ENCODE results near the gene PRSS35.
"Not testable (repeated sequence)": the region's sequence is repeated elsewhere in the genome, so short reads cannot be mapped to it uniquely, and the experiment has no call there.

Gene PRSS35, protein sequence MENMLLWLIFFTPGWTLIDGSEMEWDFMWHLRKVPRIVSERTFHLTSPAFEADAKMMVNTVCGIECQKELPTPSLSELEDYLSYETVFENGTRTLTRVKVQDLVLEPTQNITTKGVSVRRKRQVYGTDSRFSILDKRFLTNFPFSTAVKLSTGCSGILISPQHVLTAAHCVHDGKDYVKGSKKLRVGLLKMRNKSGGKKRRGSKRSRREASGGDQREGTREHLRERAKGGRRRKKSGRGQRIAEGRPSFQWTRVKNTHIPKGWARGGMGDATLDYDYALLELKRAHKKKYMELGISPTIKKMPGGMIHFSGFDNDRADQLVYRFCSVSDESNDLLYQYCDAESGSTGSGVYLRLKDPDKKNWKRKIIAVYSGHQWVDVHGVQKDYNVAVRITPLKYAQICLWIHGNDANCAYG

DNA sequence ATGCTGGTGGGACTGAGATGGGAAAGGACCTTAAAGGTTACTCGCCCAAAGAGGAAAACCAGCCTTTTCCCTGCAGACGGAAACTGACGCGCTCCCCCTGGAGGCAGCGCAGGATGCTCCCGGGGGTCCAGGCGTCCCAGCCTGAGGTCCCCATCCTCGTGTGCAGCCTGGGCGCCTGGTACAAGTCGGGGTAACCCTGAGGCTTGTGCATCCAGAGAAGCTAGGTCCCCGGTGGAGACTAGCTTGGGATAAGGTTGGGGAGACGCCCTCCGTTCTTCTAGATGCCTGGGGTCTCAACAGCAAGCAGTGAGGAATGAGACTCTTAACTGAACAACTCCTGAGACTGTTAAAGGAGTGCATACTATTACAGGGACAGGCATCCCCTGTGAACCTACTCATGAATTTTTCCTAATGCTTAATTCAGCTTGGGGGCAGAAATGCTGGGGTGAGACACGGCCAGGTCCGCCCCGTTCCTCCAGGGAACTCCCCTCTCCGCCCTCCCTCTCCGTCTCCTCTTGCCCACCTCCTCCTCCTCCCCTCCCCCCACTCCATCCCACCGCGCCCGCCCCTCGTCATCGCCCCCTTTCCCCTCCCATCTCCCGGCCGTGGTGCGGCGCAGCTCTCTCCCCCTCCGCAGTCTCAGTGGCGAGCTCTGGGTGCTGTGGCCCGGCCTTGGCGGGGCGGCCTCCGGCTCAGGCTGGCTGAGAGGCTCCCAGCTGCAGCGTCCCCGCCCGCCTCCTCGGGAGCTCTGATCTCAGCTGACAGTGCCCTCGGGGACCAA is at the start of gene PRSS35:
PRSS35 (plus strand) TSS at position 634 of the 781 bp plus-strand sequence. CDS start 10,908 bp downstream, outside the sequence.
- H3K9me3 Mint-ChIP-seq: no peaks in the 10 kb centered on the region
- H3K27me3 Mint-ChIP-seq: peaks cover 49% of the 10 kb centered on the region
- H3K4me3 Mint-ChIP-seq: peak within 1 kb of the TSS; percentile 20
- H3K27ac Mint-ChIP-seq: no peak within 1 kb of the TSS
- no peaks in the 10 kb centered on the region for H3K4me1 Mint-ChIP-seq (ENCODE audit: low read depth)
- H3K36me3 Mint-ChIP-seq (ENCODE audit: low read depth): no peaks in the 10 kb centered on the region

GRCh38 chr6:83463886-83464285 is 48.4 kb upstream of the PRSS35 start:
- H3K9me3 Mint-ChIP-seq: no peaks in the 10 kb centered on the region
- H3K27me3 Mint-ChIP-seq: peaks cover 2% of the 10 kb centered on the region
- H3K4me3 Mint-ChIP-seq: no peak overlapping the region
- no peaks in the 10 kb centered on the region for H3K36me3 Mint-ChIP-seq (ENCODE audit: low read depth)
- no peak overlapping the region for H3K27ac Mint-ChIP-seq
- H3K4me1 Mint-ChIP-seq (ENCODE audit: low read depth): no peaks in the 10 kb centered on the region

GRCh38 chr6:83464381-83465140 is 47.8 kb upstream of the PRSS35 start:
- Mint-ChIP-seq H3K27me3 (no peaks in the 10 kb centered on the region), H3K36me3 (ENCODE audit: low read depth) (no peaks in the 10 kb centered on the region), H3K9me3 (no peaks in the 10 kb centered on the region), H3K4me1 (ENCODE audit: low read depth) (no peaks in the 10 kb centered on the region), H3K27ac (no peak overlapping the region), H3K4me3 (no peak overlapping the region)

DNA sequence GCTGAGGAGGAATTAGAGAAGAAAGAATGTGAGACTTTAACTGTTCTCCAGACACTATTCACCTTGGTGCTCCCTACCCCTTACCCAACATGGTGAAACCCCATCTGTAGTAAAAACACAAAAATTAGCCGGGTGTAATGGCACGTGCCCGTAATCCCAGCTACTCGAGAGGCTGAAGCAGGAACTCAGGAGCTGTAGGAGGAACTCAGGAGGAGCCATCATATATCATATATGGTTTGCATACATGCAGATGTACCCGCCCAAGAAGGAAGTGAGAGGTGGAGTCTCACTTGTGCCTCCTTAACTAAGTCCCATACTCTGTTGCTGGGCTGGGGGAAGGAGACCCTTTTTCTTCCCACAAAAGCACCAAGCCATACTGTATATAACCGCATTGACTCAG is 46.0 kb upstream of the PRSS35 start:
- Mint-ChIP-seq H3K27me3 (no peaks in the 10 kb centered on the region), H3K27ac (no peak overlapping the region)

GRCh38 chr6:83467620-83468036 is 44.7 kb upstream of the PRSS35 start:
- no peaks in the 10 kb centered on the region for H3K27me3 Mint-ChIP-seq
- H3K4me3 Mint-ChIP-seq: no peak overlapping the region
- H3K27ac Mint-ChIP-seq: no peak overlapping the region
- no peaks in the 10 kb centered on the region for H3K9me3 Mint-ChIP-seq
- H3K36me3 Mint-ChIP-seq (ENCODE audit: low read depth): no peaks in the 10 kb centered on the region
- no peaks in the 10 kb centered on the region for H3K4me1 Mint-ChIP-seq (ENCODE audit: low read depth)

More for the DNA sequence above, 46.0 kb upstream of the PRSS35 start:
- no peaks in the 10 kb centered on the region for H3K4me1 Mint-ChIP-seq (ENCODE audit: low read depth)
- no peaks in the 10 kb centered on the region for H3K9me3 Mint-ChIP-seq
- no peaks in the 10 kb centered on the region for H3K36me3 Mint-ChIP-seq (ENCODE audit: low read depth)
- H3K4me3 Mint-ChIP-seq: no peak overlapping the region

- H3K27ac Mint-ChIP-seq: no peak overlapping the region
- H3K27me3 Mint-ChIP-seq: no peaks in the 10 kb centered on the region
Observed at GRCh38 chr6:83470001-83470400, 42.3 kb upstream of the PRSS35 start.

GRCh38 chr6:83470587-83470986 is 41.7 kb upstream of the PRSS35 start:
- Mint-ChIP-seq H3K27me3 (no peaks in the 10 kb centered on the region), H3K9me3 (no peaks in the 10 kb centered on the region), H3K36me3 (ENCODE audit: low read depth) (no peaks in the 10 kb centered on the region), H3K4me1 (ENCODE audit: low read depth) (no peaks in the 10 kb centered on the region), H3K4me3 (no peak overlapping the region), H3K27ac (no peak overlapping the region)

More at GRCh38 chr6:83470001-83470400, 42.3 kb upstream of the PRSS35 start:
- H3K36me3 Mint-ChIP-seq (ENCODE audit: low read depth): no peaks in the 10 kb centered on the region
- no peaks in the 10 kb centered on the region for H3K9me3 Mint-ChIP-seq
- no peaks in the 10 kb centered on the region for H3K4me1 Mint-ChIP-seq (ENCODE audit: low read depth)
- no peak overlapping the region for H3K4me3 Mint-ChIP-seq

GRCh38 chr6:83472767-83473166 is 39.6 kb upstream of the PRSS35 start:
- Mint-ChIP-seq H3K36me3 (ENCODE audit: low read depth) (no peaks in the 10 kb centered on the region), H3K27me3 (no peaks in the 10 kb centered on the region), H3K4me1 (ENCODE audit: low read depth) (no peaks in the 10 kb centered on the region), H3K27ac (no peak overlapping the region), H3K9me3 (no peaks in the 10 kb centered on the region), H3K4me3 (no peak overlapping the region)

DNA sequence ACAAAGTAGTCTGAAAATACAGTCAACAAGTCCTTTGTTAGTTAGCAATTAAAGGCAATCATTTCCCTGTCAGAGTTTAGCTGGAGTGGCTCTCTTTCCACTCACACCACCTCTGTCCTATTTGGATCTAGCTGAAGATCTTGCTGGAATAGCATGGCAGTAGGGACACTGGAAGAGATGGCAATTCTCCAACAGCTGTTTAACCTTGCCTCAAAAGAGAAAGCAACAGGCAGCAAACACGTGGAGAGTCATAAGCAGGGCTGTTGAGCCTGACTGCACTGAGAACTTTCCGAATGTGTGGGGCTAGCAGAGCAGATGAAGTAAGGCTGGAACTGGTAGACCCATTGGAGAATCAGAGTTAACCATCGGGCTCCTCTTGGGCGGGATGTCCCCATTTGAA is 38.0 kb upstream of the PRSS35 start:
- no peaks in the 10 kb centered on the region for H3K36me3 Mint-ChIP-seq (ENCODE audit: low read depth)
- H3K9me3 Mint-ChIP-seq: no peaks in the 10 kb centered on the region
- no peak overlapping the region for H3K4me3 Mint-ChIP-seq
- no peaks in the 10 kb centered on the region for H3K27me3 Mint-ChIP-seq
- no peaks in the 10 kb centered on the region for H3K4me1 Mint-ChIP-seq (ENCODE audit: low read depth)
- H3K27ac Mint-ChIP-seq: no peak overlapping the region

DNA sequence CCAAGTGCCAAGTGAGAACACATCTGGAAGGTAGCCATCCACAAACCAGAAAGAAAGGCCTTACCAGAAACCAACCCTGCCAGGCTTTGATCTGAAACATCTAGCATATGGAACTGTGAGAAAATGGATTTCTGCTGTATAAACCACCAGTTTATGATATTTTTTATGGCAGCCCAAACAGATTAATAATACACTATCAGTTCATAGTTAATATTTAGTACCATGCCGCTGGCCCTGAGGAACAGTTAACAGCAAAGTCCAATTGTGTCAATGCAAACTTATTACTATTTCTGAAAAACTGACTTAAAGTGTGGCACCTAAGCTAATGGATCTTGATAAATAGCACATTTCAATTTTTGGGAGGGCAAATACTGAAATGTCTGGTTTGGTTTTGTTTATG is 35.4 kb upstream of the PRSS35 start:
- Mint-ChIP-seq H3K4me1 (ENCODE audit: low read depth) (no peaks in the 10 kb centered on the region), H3K27me3 (peaks cover 12% of the 10 kb centered on the region), H3K4me3 (no peak overlapping the region), H3K9me3 (no peaks in the 10 kb centered on the region), H3K36me3 (ENCODE audit: low read depth) (no peaks in the 10 kb centered on the region), H3K27ac (no peak overlapping the region)

DNA sequence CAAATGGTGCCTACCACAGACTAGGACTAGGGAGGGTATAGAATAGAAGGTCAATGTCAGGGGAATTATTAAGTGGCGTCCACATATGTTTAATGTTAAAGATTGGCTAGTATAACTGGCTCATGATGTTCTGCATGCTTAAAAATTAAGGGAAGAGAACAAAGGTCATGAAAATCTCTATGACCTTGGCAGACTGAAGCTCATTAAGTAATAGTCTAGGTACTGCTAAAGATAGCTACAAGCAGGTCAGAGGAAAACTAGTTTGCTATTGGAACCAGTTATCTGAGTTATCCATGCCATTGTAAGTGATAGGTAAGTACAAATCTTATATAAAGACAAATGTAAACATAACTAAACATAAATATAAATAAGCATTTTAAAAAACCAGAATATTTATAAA is 32.9 kb upstream of the PRSS35 start:
- no peaks in the 10 kb centered on the region for H3K4me1 Mint-ChIP-seq (ENCODE audit: low read depth)
- H3K36me3 Mint-ChIP-seq (ENCODE audit: low read depth): no peaks in the 10 kb centered on the region
- H3K4me3 Mint-ChIP-seq: no peak overlapping the region
- peaks cover 12% of the 10 kb centered on the region for H3K27me3 Mint-ChIP-seq
- no peak overlapping the region for H3K27ac Mint-ChIP-seq
- no peaks in the 10 kb centered on the region for H3K9me3 Mint-ChIP-seq

DNA sequence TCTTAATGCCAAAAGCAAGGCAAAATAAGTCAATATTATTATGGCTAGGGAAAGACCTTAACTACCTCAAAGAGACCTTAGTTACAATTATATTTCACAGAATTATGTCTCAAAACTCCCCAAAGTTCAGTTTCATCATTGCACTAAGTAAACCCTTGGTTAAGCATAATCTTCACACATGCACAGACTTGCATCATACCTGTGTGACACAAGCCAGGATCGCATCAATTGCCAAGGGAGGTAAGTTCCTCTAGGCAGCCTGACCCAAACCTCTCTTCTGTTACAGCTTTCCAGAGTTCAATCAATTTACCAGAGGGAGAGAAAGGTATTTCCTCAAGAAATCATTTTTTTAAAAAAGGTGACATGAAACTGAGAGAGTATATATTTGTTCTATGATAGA is 31.9 kb upstream of the PRSS35 start:
- no peaks in the 10 kb centered on the region for H3K9me3 Mint-ChIP-seq
- H3K27ac Mint-ChIP-seq: no peak overlapping the region
- no peaks in the 10 kb centered on the region for H3K36me3 Mint-ChIP-seq (ENCODE audit: low read depth)
- H3K4me3 Mint-ChIP-seq: no peak overlapping the region
- H3K27me3 Mint-ChIP-seq: peaks cover 12% of the 10 kb centered on the region
- H3K4me1 Mint-ChIP-seq (ENCODE audit: low read depth): no peaks in the 10 kb centered on the region

- H3K4me3 Mint-ChIP-seq; H3K27ac Mint-ChIP-seq; H3K4me1 Mint-ChIP-seq (ENCODE audit: low read depth); H3K9me3 Mint-ChIP-seq; H3K36me3 Mint-ChIP-seq (ENCODE audit: low read depth): not testable (repeated sequence)
- peaks cover 12% of the 10 kb centered on the region for H3K27me3 Mint-ChIP-seq
Observed at GRCh38 chr6:83481938-83482337, 30.4 kb upstream of the PRSS35 start.

DNA sequence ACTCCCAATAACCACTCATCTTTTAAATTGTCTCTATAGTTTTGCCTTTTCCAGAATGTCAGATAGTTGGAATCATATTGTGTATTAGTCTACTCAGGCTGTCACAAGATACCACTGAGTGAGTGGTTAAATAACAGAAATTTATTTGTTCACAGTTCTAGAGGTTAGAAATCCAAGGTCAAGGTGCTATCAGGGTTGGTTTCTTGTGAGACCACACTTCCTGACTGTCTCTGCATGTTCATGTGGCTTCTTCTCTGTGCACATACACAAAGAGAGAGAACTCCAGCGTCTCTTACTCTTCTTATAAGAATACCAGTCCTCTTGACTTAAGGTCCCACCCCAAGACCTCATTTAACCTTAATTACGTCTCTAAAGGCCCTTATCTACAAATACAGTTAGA is 23.9 kb upstream of the PRSS35 start:
- no peak overlapping the region for H3K4me3 Mint-ChIP-seq
- H3K27ac Mint-ChIP-seq: no peak overlapping the region
- H3K4me1 Mint-ChIP-seq (ENCODE audit: low read depth): no peaks in the 10 kb centered on the region
- peaks cover 8% of the 10 kb centered on the region for H3K27me3 Mint-ChIP-seq
- no peaks in the 10 kb centered on the region for H3K36me3 Mint-ChIP-seq (ENCODE audit: low read depth)
- no peaks in the 10 kb centered on the region for H3K9me3 Mint-ChIP-seq

DNA sequence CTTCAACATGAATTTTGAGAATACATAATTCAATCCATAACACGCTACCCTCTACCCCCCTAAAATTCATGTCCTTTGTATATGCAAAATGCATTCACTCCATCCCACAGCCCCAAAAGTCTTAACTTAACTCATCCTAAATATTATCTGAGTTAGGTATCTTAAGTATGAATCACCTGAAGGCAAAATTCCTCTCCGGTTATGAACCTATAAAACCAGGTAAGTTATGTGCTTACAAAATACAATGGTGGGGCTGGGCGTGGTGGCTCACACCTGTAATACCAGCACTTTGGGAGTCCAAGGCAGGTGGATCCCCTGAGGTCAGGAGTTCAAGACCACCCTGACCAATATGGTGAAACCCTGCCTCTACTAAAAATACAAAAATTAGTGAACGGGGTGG is 23.5 kb upstream of the PRSS35 start:
- H3K36me3 Mint-ChIP-seq (ENCODE audit: low read depth): no peaks in the 10 kb centered on the region
- H3K27ac Mint-ChIP-seq: no peak overlapping the region
- H3K4me3 Mint-ChIP-seq: no peak overlapping the region
- peaks cover 8% of the 10 kb centered on the region for H3K27me3 Mint-ChIP-seq
- H3K9me3 Mint-ChIP-seq: no peaks in the 10 kb centered on the region
- H3K4me1 Mint-ChIP-seq (ENCODE audit: low read depth): no peaks in the 10 kb centered on the region

Measured in stimulated activated naive CD8-positive, alpha-beta T cell treated with anti-CD3 and anti-CD28 coated beads, Interleukin-15, Interleukin-2, amounts not matched to agents 100 ng/mL and 50 ng/mL, for 24 hours (primary cell).